ENCODE results near the gene VAV2. TPM values are rescaled to one million over a fixed set of nuclear protein-coding genes. Genes with fewer than 3 reads are reported as not detected.

VAV2 gene
- total and polyA plus RNA-seq, 12 donors: 3.3 to 96.2 (median 31.2) TPM

DNA sequence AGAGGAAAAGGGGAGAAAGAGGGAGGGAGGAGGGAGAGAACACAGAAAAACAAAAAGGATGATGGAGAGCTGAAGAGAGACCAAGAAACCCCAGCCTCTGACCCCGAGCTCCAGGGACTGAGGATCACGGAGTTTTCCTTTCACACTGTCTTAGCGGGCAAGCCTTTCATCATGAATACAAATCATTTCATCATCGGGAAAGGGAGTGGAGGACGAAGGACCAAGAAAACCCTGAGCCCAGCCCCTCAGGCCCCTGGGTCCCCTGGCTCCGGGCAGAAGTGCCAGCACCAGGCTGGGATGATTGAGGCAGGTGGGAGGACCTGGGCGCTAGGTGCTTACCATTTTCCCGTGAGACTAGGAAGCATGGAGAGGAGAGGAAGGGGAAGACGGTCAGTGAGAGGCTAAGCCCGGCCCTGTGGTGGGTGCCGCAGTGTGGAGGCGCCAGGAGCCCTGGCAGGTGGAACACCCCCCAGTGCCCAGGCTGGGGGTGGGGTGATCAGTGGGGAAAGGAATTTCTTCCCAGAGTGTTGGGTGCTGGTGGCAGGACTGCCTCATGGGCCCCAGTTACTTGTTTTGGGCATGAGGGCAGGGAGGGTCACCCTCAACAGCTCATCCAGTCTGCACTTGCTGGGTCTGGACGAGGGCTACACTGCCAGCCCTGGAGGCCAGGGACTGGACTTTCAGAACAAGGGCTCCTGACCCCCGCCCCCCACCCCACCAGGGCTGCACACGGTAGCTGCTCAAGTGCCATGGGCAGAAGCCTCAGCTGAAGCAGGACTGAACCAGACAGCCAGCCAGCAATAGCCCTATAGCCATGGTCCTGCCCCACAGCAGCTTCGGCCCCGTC is 205.0 kb downstream of the VAV2 start:
- 76 to 83% (median 79%) methylated on average over 12 to 17 of the region's 17 CpGs for WGBS, 4 donors
- TF ChIP-seq, protein P1, sequence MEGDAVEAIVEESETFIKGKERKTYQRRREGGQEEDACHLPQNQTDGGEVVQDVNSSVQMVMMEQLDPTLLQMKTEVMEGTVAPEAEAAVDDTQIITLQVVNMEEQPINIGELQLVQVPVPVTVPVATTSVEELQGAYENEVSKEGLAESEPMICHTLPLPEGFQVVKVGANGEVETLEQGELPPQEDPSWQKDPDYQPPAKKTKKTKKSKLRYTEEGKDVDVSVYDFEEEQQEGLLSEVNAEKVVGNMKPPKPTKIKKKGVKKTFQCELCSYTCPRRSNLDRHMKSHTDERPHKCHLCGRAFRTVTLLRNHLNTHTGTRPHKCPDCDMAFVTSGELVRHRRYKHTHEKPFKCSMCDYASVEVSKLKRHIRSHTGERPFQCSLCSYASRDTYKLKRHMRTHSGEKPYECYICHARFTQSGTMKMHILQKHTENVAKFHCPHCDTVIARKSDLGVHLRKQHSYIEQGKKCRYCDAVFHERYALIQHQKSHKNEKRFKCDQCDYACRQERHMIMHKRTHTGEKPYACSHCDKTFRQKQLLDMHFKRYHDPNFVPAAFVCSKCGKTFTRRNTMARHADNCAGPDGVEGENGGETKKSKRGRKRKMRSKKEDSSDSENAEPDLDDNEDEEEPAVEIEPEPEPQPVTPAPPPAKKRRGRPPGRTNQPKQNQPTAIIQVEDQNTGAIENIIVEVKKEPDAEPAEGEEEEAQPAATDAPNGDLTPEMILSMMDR (IDR thresholded peaks at IDR 0.05): no peak
- no peak for TF ChIP-seq POLR2A (IDR thresholded peaks at IDR 0.05)
- no peak for DNase-seq
- Histone ChIP-seq H3K4me1 (replicated peaks in 1 of 2) (no peaks in the 10 kb centered on the region), H3K9me3 (replicated peaks in 1 of 3) (no peaks in the 10 kb centered on the region), H3K4me3 (no peak overlapping the region), H3K36me3 (replicated peaks in 1 of 2) (peaks cover 0 to 30% of the 10 kb centered on the region in 2 donors), H3K27me3 (no peaks in the 10 kb centered on the region), H3K27ac (no peak overlapping the region)
- intact Hi-C loops (cut with DNase I): no loop called here

DNA sequence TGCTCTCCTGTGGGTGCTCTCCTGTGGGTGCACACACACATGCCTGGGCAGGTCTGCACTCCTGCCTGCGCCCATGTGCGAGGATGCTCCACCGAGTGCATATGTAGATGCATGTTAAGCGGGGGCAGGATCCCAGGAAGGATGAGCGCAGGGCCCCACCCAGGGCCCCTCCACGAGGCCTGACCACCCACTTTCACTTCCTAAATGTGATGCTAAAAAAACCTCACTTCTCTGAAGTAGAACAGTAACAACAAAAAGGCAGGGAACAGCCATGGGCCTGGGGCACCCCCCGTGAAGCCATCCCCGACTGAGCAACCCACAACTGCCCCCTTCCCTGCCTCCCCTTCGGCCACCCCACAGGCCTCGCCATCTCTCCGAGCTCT is 205.8 kb downstream of the VAV2 start:
- H3K36me3 ChIP-seq (replicated peaks in 1 of 2): peaks cover 0 to 30% of the 10 kb centered on the region in 2 donors
- 74 to 95% (median 82%) methylated on average over 10 to 11 of the region's 11 CpGs for WGBS, 4 donors
- no peak overlapping the region for H3K4me3 ChIP-seq
- no peaks in the 10 kb centered on the region for H3K4me1 ChIP-seq (replicated peaks in 1 of 2)
- H3K27ac ChIP-seq: no peak overlapping the region
- no peak for TF ChIP-seq POLR2A (IDR thresholded peaks at IDR 0.05)
- TF ChIP-seq, protein P1 (IDR thresholded peaks at IDR 0.05): no peak
- no peaks in the 10 kb centered on the region for H3K27me3 ChIP-seq
- intact Hi-C loops (cut with DNase I): no loop called here
- no peak for DNase-seq
- no peaks in the 10 kb centered on the region for H3K9me3 ChIP-seq (replicated peaks in 1 of 3)

DNA sequence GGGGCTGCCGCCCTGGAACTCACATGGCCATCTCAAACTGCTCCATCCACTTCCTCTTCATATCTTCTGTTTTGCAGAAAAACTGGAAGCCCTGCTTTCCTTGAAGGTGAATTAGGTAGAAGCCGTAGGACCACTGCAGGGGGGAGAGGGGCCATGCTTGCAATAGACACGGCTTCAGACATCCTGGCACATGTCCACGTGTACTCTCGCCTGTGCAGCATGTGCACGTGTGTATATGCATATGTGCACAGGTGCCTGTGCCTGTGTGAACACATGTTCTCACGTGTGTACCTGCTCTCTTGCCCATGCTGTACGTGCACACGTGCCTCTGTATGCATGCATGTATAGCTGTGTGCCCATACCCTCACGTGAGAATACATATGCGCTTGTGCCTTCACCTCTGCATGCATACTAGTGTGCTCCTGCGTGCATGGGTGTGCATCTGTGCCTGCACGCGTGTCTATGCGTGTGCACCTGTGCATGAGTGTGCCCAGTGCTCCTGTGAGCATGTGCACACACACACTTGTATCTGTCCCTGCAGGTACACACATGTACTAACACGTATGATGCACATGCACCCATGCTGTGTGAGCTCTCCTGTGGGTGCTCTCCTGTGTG is 206.3 kb downstream of the VAV2 start:
- Histone ChIP-seq H3K36me3 (replicated peaks in 1 of 2) (peaks cover 0 to 29% of the 10 kb centered on the region in 2 donors), H3K4me3 (no peak overlapping the region), H3K27ac (no peak overlapping the region), H3K9me3 (replicated peaks in 1 of 3) (no peaks in the 10 kb centered on the region), H3K4me1 (replicated peaks in 1 of 2) (no peaks in the 10 kb centered on the region), H3K27me3 (no peaks in the 10 kb centered on the region)
- 90 to 93% (median 91%) methylated on average over 11 to 16 of the region's 16 CpGs for WGBS, 4 donors
- no peak for DNase-seq
- TF ChIP-seq, protein P1 (IDR thresholded peaks at IDR 0.05): no peak
- no peak for TF ChIP-seq POLR2A (IDR thresholded peaks at IDR 0.05)
- intact Hi-C loops (cut with DNase I): no loop called here

DNA sequence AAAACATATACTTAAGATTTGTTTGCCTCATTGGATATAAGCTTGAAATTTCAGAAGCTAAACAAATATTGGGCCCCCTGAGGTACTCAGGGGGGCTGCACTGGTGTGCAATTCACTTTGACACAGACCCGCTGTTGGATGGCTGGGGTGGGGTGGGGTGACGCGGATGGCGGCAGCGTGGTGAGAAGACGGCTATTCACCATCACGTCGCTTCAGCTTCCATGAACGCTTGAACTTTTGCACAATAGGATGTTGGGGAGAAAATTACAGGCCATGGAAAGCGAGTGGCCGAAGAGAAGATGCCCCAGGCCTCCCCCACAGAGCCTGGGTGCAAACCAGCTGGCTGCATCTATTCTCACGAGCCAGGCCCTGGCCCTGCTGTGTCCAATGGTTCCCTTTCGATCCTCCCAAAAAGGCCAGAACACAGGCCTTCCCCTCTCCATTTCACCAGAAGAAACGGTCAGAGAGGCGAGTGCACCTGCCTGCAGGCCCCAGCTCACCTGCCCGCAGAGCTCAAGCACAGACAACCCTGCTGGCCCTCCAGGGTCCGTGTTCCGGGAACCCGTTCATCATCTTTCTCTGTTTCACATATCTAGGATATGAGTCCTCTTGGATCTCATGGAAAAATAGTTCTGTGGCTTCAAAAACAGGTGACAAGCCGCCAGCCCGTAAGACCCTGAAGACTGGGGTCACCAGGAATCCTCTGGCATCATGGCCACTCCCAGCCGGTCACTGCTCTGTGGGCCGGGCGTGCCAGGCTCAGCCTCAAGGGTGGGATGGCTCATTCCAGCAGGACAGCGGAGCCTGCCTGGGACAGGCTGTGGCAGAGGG is 207.2 kb downstream of the VAV2 start:
- intact Hi-C loops (cut with DNase I): no loop called here
- Histone ChIP-seq H3K9me3 (replicated peaks in 1 of 3) (no peaks in the 10 kb centered on the region), H3K27ac (no peak overlapping the region), H3K4me3 (no peak overlapping the region), H3K36me3 (replicated peaks in 1 of 2) (peaks cover 0 to 22% of the 10 kb centered on the region in 2 donors), H3K4me1 (replicated peaks in 1 of 2) (no peaks in the 10 kb centered on the region), H3K27me3 (no peaks in the 10 kb centered on the region)
- TF ChIP-seq POLR2A (IDR thresholded peaks at IDR 0.05): no peak
- TF ChIP-seq, protein P1 (IDR thresholded peaks at IDR 0.05): no peak
- DNase-seq: no peak
- WGBS, 4 donors: 93 to 95% (median 94%) methylated on average over 21 to 25 of the region's 25 CpGs

All from adrenal gland (tissue), 12 donors.